A549 (cell line): ENCODE results near the gene TICAM1. TPM values are rescaled to one million over a fixed set of nuclear protein-coding genes. Genes with fewer than 3 reads are reported as not detected.
A peak's percentile ranks its signal among the peaks of the same experiment; 100 is the strongest.

ENCODE experiments used
- ATAC-seq, 2 experiments: fragments of 200-7000 bp in 1 of 2; fragments of >200 bp in 1 of 2; cut with Nextera tagmentation in 1 of 2; cut with Tn5 transposase in 1 of 2; 3 replicates each; pipeline versions ENCODE4 v1.8.0 to v1.9.1; 2018 to 2020; ENCODE audit warnings: mild to moderate bottlenecking in 1 of 2, moderate library complexity in 1 of 2
- CTCF ChIA-PET: fragments of 300-600 bp; sonication (Branson Sonifier 250); formaldehyde crosslinking; extraction: SDS; loops from one replicate; lab custom pipeline; 2021; ENCODE audit warnings: antibody characterized with exemption, inconsistent platforms; lab: Yijun Ruan, JAX
- POLR2A ChIA-PET: fragments of 350-600 bp; formaldehyde crosslinking; extraction: SDS; loops from one replicate; lab custom pipeline; 2021; ENCODE audit warnings: antibody characterized with exemption, inconsistent platforms; lab: Yijun Ruan, JAX
- DNase-seq, 2 experiments: peaks; one replicate each; pipeline versions ENCODE4 v3.0.0 to v3.0.0-alpha.2; 2011 to 2016; ENCODE audit warnings: low read depth in 1 of 2, low spot score in 1 of 2
- FAIRE-seq: peaks from 2 replicates; lab custom pipeline; 2011; peaks lifted over from hg19 to GRCh38; lab: Jason Lieb, UNC
- H3K27ac ChIP-seq, 2 experiments: fragments of >200 bp; sonication (Bioruptor Twin); formaldehyde crosslinking; 3 replicates each; pipeline ENCODE4 v1.5.1; 2016 to 2017
- H3K4me1 ChIP-seq: fragments of >200 bp; sonication (Bioruptor Twin); formaldehyde crosslinking; 3 replicates; pipeline ENCODE4 v1.6.1; 2016
- H3K4me2 ChIP-seq: fragments of >200 bp; sonication (Bioruptor Twin); formaldehyde crosslinking; 3 replicates; pipeline ENCODE4 v1.6.1; 2016
- H3K4me3 ChIP-seq: fragments of >200 bp; sonication (Bioruptor Twin); formaldehyde crosslinking; 3 replicates; pipeline ENCODE4 v1.5.1; 2016
- H3K9me3 ChIP-seq: fragments of >200 bp; sonication (Bioruptor Twin); formaldehyde crosslinking; 3 replicates; pipeline ENCODE4 v1.6.1; 2016
- BHLHE40 ChIP-seq: IDR thresholded peaks from 2 replicates; pipeline ENCODE4 v1.6.1; 2012; ENCODE audit warnings: low read depth, low read length, inconsistent platforms
- CBX2 ChIP-seq: fragments of 200-600 bp; sonication (generic); IDR thresholded peaks from 2 replicates; pipeline ENCODE4 v1.6.1; 2016; ENCODE audit warnings: low read depth, mild to moderate bottlenecking, borderline replicate concordance
- CBX8 ChIP-seq: fragments of 200-600 bp; sonication (generic); IDR thresholded peaks from 2 replicates; pipeline ENCODE4 v1.6.1; 2016
- CHD2 ChIP-seq: fragments of 150-350 bp; IDR thresholded peaks from 2 replicates; pipeline ENCODE4 v1.6.1; 2014; ENCODE audit warnings: low read length; ENCODE audit not compliant: partially characterized antibody
- CHD4 ChIP-seq: fragments of 200-600 bp; sonication (generic); IDR thresholded peaks from 2 replicates; pipeline ENCODE4 v1.6.1; 2016; ENCODE audit warnings: antibody characterized with exemption, mild to moderate bottlenecking, borderline replicate concordance
- EHF ChIP-seq: fragments of 250-450 bp; sonication (Bioruptor Pico); IDR thresholded peaks from 2 replicates; pipeline ENCODE4 v1.5.0; 2020; ENCODE audit warnings: mild to moderate bottlenecking
- EHMT2 ChIP-seq: fragments of 200-600 bp; sonication (generic); IDR thresholded peaks from 2 replicates; pipeline ENCODE4 v1.6.1; 2016; ENCODE audit warnings: antibody characterized with exemption, low read depth, mild to moderate bottlenecking, moderate library complexity
- ELK1 ChIP-seq: fragments of 150-350 bp; IDR thresholded peaks from 2 replicates; pipeline ENCODE4 v1.6.1; 2014; ENCODE audit warnings: low read depth, mild to moderate bottlenecking, low read length
- ESRRA ChIP-seq: fragments of 150-350 bp; IDR thresholded peaks from 2 replicates; pipeline ENCODE4 v1.6.1; 2014; ENCODE audit warnings: mild to moderate bottlenecking, low read length, borderline replicate concordance
- FOSB ChIP-seq: fragments of 250-450 bp; sonication (Bioruptor Pico); IDR thresholded peaks from 2 replicates; pipeline ENCODE4 v1.5.0; 2020; ENCODE audit warnings: mild to moderate bottlenecking, moderate library complexity
- FOXS1 ChIP-seq: fragments of 250-450 bp; sonication (Bioruptor Pico); IDR thresholded peaks from 2 replicates; pipeline ENCODE4 v1.5.0; 2020; ENCODE audit warnings: mild to moderate bottlenecking, moderate library complexity
- HOXA7 ChIP-seq: fragments of 250-450 bp; sonication (Bioruptor Pico); IDR thresholded peaks from 2 replicates; pipeline ENCODE4 v1.5.0; 2020; ENCODE audit warnings: mild to moderate bottlenecking, moderate library complexity
- HOXB5 ChIP-seq: fragments of 250-450 bp; sonication (Bioruptor Pico); IDR thresholded peaks from 2 replicates; pipeline ENCODE4 v1.5.0; 2020; ENCODE audit warnings: mild to moderate bottlenecking, moderate library complexity
- JUNB ChIP-seq: fragments of >200 bp; sonication (Bioruptor Twin); formaldehyde crosslinking; IDR thresholded peaks from 2 replicates; pipeline ENCODE4 v1.6.1; 2016
- KDM1A ChIP-seq: fragments of 200-600 bp; sonication (generic); IDR thresholded peaks from 2 replicates; pipeline ENCODE4 v1.6.1; 2016; ENCODE audit warnings: low read depth, mild to moderate bottlenecking
- KDM5A ChIP-seq: fragments of 200-600 bp; sonication (generic); IDR thresholded peaks from 2 replicates; pipeline ENCODE4 v1.6.1; 2016; ENCODE audit warnings: antibody characterized with exemption, mild to moderate bottlenecking
- MAZ ChIP-seq: fragments of 150-350 bp; IDR thresholded peaks from 2 replicates; pipeline ENCODE4 v1.6.1; 2014; ENCODE audit warnings: antibody characterized with exemption, low read depth, low read length, borderline replicate concordance
- MYC ChIP-seq: IDR thresholded peaks from 2 replicates; pipeline ENCODE4 v1.6.1; 2012; ENCODE audit warnings: mild to moderate bottlenecking, inconsistent platforms, low read length, improper control_type of control experiment, borderline replicate concordance
- NPAS2 ChIP-seq: fragments of 250-450 bp; sonication (Bioruptor Pico); IDR thresholded peaks from 2 replicates; pipeline ENCODE4 v1.8.0; 2022; ENCODE audit warnings: mild to moderate bottlenecking, moderate library complexity, borderline replicate concordance
- PHF8 ChIP-seq: fragments of 200-600 bp; sonication (generic); IDR thresholded peaks from 2 replicates; pipeline ENCODE4 v1.6.1; 2016; ENCODE audit warnings: low read depth, mild to moderate bottlenecking, antibody characterized with exemption, moderate library complexity, borderline replicate concordance
- POLR2A ChIP-seq: IDR thresholded peaks from 2 replicates; pipeline ENCODE4 v1.6.1; 2012; ENCODE audit warnings: mild to moderate bottlenecking, low read length
- RCOR1 ChIP-seq: fragments of 150-350 bp; IDR thresholded peaks from 2 replicates; pipeline ENCODE4 v1.6.1; 2014; ENCODE audit warnings: antibody characterized with exemption, low read length, low read depth
- SREBF2 ChIP-seq: fragments of 450-650 bp; IDR thresholded peaks from 2 replicates; pipeline ENCODE4 v1.6.1; 2014; ENCODE audit warnings: mild to moderate bottlenecking, moderate library complexity
- ZNF302 ChIP-seq: fragments of 250-450 bp; sonication (Bioruptor Pico); IDR thresholded peaks from 2 replicates; pipeline ENCODE4 v1.9.0; 2021; ENCODE audit warnings: inconsistent platforms, mild to moderate bottlenecking, moderate library complexity
- ZSCAN20 ChIP-seq: fragments of 250-450 bp; sonication (Bioruptor Pico); IDR thresholded peaks from 2 replicates; pipeline ENCODE4 v1.8.0; 2022; ENCODE audit warnings: mild to moderate bottlenecking, moderate library complexity
- WGBS: methylation state at CpG from one replicate; pipeline ENCODE4 v1.1.6; 2017; ENCODE audit errors: missing lambda C conversion rate; 5-methylcytosine and 5-hydroxymethylcytosine counted together
- polyA plus RNA-seq, 4 experiments: library from polyadenylated mRNA; depleted of rRNA in 3 of 4; stranded (reverse); fragments of >200 nt; fragmentation: RNase III in 1 of 4; extraction: RNeasy Plus Mini Kit Qiagen cat#74134 plus additional on column Dnase treatment in 1 of 4; gene quantifications; 2 replicates in 3 of 4; 3 replicates in 1 of 4; pipeline ENCODE4 v1.2.3, GENCODE V29; 2011 to 2017
- TF ChIP-seq, protein P1 (sequence below): fragments of >200 bp; sonication (Bioruptor Twin); formaldehyde crosslinking; IDR thresholded peaks from 3 replicates; pipeline ENCODE4 v1.5.1; 2016
- TF ChIP-seq, protein P2 (sequence below): IDR thresholded peaks from 2 replicates; pipeline ENCODE4 v1.6.1; 2012
- TF ChIP-seq, protein P3 (sequence below): fragments of 200-600 bp; sonication (generic); IDR thresholded peaks from 2 replicates; pipeline ENCODE4 v1.6.1; 2016; ENCODE audit warnings: antibody characterized with exemption, mild to moderate bottlenecking, moderate library complexity

Gene TICAM1
- polyA plus RNA-seq, 2 of the 4 experiments (the other 2 are of a cell fraction): 0.78 to 4.0 TPM

DNA sequence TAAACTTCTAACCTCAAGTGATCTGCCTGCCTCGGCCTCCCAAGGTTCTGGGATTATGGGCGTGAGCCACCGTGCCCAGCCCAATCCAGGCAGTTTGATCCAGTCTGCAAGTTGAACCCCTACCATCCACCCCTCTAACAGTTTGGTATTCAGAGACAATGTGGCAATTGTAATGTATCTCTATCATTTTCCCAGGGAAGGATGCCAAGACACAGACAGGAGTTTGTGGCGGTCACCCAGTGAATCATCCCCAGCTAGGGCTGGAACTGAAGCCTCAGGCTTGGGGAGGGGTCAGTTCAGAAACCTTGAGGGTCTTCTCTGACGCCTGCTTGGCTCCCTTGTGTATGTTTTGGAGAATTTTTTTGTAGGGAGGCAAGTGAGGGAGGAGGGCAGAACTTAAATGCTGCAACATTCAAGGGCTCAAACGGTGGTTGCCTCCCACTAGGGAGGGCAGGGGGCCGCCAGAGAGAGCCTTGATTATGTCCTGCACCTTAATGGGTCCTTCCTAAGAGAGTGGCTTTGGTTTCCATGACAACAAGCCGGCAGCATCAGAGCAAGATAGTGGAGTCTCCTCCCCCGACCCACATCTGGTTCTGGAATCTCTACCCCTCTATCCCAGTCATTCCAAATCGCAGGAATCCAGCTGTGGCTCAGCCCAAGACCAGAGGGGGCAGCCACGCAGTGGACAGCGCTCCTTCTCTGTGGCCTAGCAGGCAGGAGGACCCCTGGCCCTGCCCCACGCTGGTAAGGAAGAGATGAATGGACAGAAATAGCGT, 54.9 kb downstream of the TICAM1 start:
- ATAC-seq: peak; percentile 47; a peak in 3 of 6 replicates
- H3K4me3 ChIP-seq: no peak overlapping the region
- TF ChIP-seq HOXA7 (CRISPR knock-in tag): no peak
- TF ChIP-seq MAZ: no peak
- TF ChIP-seq CBX2: no peak
- TF ChIP-seq PHF8: no peak
- TF ChIP-seq BHLHE40: no peak
- TF ChIP-seq, protein P1, sequence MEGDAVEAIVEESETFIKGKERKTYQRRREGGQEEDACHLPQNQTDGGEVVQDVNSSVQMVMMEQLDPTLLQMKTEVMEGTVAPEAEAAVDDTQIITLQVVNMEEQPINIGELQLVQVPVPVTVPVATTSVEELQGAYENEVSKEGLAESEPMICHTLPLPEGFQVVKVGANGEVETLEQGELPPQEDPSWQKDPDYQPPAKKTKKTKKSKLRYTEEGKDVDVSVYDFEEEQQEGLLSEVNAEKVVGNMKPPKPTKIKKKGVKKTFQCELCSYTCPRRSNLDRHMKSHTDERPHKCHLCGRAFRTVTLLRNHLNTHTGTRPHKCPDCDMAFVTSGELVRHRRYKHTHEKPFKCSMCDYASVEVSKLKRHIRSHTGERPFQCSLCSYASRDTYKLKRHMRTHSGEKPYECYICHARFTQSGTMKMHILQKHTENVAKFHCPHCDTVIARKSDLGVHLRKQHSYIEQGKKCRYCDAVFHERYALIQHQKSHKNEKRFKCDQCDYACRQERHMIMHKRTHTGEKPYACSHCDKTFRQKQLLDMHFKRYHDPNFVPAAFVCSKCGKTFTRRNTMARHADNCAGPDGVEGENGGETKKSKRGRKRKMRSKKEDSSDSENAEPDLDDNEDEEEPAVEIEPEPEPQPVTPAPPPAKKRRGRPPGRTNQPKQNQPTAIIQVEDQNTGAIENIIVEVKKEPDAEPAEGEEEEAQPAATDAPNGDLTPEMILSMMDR: no peak
- TF ChIP-seq ELK1: no peak
- no peak for TF ChIP-seq HOXB5
- no peak for TF ChIP-seq FOSB (CRISPR knock-in tag)
- TF ChIP-seq SREBF2: no peak
- TF ChIP-seq POLR2A: no peak
- TF ChIP-seq, protein P2, sequence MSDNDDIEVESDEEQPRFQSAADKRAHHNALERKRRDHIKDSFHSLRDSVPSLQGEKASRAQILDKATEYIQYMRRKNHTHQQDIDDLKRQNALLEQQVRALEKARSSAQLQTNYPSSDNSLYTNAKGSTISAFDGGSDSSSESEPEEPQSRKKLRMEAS: no peak
- TF ChIP-seq CBX8: no peak
- no peak for TF ChIP-seq JUNB
- TF ChIP-seq KDM1A: no peak
- no peak for TF ChIP-seq FOXS1 (CRISPR knock-in tag)
- no peak for TF ChIP-seq KDM5A
- TF ChIP-seq, all 56 proteins: peak for 0
- Histone ChIP-seq H3K9me3 (peaks cover 7% of the 10 kb centered on the region; the same call in 2 of the 3 replicates), H3K4me2 (no peak overlapping the region), H3K4me1 (peaks cover 7% of the 10 kb centered on the region; the same call in 1 of the 3 replicates), H3K27ac (no peak overlapping the region)
- 22% methylated on average over 9 of the region's 14 CpGs for WGBS
- CTCF ChIA-PET: interaction anchor here (0.6 to 1.6 kb wide), 4 partner anchors 14 to 144 kb away, joined by 3 to 4 read pairs (median 4); partner anchors contain the start of gene FEM1A
- POLR2A ChIA-PET: no interaction called here
- FAIRE-seq: no peak
- no peak for DNase-seq

GRCh38 chr19:4775627-4776152, 55.8 kb downstream of the TICAM1 start:
- Histone ChIP-seq H3K4me3 (no peak overlapping the region), H3K4me2 (no peak overlapping the region), H3K27ac (no peak overlapping the region), H3K9me3 (peaks cover 3% of the 10 kb centered on the region; the same call in 2 of the 3 replicates), H3K4me1 (peaks cover 7% of the 10 kb centered on the region; the same call in 1 of the 3 replicates)
- TF ChIP-seq ESRRA (no peak), SREBF2 (no peak), MAZ (no peak), ZSCAN20 (CRISPR knock-in tag) (no peak), CHD4 (no peak), CHD2 (no peak), ZNF302 (CRISPR knock-in tag) (no peak), EHMT2 (no peak), NPAS2 (CRISPR knock-in tag) (no peak), MYC (no peak), FOSB (CRISPR knock-in tag) (no peak), RCOR1 (no peak), HOXA7 (CRISPR knock-in tag) (no peak), FOXS1 (CRISPR knock-in tag) (no peak), EHF (CRISPR knock-in tag) (no peak), JUNB (no peak)
- TF ChIP-seq, protein P3, sequence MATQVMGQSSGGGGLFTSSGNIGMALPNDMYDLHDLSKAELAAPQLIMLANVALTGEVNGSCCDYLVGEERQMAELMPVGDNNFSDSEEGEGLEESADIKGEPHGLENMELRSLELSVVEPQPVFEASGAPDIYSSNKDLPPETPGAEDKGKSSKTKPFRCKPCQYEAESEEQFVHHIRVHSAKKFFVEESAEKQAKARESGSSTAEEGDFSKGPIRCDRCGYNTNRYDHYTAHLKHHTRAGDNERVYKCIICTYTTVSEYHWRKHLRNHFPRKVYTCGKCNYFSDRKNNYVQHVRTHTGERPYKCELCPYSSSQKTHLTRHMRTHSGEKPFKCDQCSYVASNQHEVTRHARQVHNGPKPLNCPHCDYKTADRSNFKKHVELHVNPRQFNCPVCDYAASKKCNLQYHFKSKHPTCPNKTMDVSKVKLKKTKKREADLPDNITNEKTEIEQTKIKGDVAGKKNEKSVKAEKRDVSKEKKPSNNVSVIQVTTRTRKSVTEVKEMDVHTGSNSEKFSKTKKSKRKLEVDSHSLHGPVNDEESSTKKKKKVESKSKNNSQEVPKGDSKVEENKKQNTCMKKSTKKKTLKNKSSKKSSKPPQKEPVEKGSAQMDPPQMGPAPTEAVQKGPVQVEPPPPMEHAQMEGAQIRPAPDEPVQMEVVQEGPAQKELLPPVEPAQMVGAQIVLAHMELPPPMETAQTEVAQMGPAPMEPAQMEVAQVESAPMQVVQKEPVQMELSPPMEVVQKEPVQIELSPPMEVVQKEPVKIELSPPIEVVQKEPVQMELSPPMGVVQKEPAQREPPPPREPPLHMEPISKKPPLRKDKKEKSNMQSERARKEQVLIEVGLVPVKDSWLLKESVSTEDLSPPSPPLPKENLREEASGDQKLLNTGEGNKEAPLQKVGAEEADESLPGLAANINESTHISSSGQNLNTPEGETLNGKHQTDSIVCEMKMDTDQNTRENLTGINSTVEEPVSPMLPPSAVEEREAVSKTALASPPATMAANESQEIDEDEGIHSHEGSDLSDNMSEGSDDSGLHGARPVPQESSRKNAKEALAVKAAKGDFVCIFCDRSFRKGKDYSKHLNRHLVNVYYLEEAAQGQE: no peak
- DNase-seq (no peak), ATAC-seq (no peak), FAIRE-seq (no peak)
- 15% methylated on average over 5 of the region's 5 CpGs for WGBS
- ChIA-PET CTCF (no interaction called here), POLR2A (no interaction called here)
